GM19238 (cell line): ENCODE results near the gene RAD54L2.
A peak's percentile ranks its signal among the peaks of the same experiment; 100 is the strongest.
"Not testable (repeated sequence)": the region's sequence is repeated elsewhere in the genome, so short reads cannot be mapped to it uniquely, and the experiment has no call there.

ENCODE experiments used
- DNase-seq: peaks from one replicate; pipeline ENCODE4 v3.0.0; 2011; ENCODE audit warnings: low spot score; ENCODE audit not compliant: insufficient read length

The RAD54L2 gene

GRCh38 chr3:51539291-51539941 lies 897 bp downstream of the RAD54L2 start:
- DNase-seq = peak; percentile 32

DNA sequence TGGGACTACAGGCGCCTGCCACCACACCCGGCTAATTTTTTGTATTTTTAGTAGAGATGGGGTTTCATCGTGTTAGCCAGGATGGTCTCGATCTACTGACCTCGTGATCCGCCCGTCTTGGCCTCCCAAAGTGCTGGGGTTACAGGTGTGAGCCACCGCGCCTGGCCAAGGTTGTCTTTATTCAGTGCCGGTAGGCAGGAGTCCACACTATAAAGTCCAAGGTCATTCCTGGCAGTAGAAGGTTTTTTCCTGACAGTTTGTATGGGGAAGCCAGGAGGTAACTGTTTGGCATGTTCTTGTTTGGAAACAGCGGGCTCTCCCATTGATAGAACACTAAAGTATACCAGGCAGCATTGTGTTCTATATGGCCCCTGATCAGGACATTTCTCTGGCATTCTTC lies 4.1 kb downstream of the RAD54L2 start:
- not testable (repeated sequence) for DNase-seq

- DNase-seq = no peak
Measured at GRCh38 chr3:51544011-51544775, 5.7 kb downstream of the RAD54L2 start.

GRCh38 chr3:51547274-51547673 lies 8.8 kb downstream of the RAD54L2 start:
- no peak for DNase-seq

DNA sequence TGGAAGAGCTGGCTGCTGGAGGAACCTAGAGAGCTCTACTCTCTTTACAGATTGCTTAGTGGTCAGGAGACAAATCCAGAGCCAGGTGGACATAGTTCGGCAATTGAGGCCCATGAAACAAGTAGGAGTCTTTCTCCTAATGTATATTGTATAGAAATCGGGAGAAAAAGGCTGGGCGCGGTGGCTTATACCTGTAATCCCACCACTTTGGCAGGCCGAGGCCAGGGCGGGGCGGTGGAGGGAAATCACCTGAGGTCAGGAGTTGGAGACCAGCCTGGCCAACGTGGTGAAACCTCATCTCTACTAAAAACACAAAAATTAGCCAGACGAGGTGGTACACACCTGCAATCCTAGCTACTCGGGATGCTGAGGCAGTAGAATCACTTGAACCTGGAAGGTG lies 10.8 kb downstream of the RAD54L2 start:
- no peak for DNase-seq

- no peak for DNase-seq
Measured at GRCh38 chr3:51550080-51550819, 11.7 kb downstream of the RAD54L2 start.

DNA sequence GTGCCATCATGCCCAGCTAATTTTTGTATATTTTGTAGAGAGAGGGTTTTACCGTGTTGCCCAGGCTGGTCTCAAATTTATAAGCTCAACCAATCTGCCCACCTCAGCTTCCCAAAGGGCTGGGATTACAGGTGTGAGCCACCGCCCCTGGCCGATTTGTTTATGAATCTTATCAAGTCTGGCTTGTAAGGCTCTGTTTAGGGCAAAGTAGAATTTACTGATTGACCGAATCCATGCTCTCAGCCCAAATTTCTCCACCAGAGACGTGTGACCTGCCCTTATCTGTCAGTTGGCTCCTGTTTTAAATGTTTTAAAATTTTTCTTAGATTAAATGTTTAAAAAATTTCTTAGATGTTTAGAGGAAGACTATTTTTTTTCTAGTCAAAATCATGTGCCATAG lies 19.5 kb downstream of the RAD54L2 start:
- DNase-seq = no peak

DNA sequence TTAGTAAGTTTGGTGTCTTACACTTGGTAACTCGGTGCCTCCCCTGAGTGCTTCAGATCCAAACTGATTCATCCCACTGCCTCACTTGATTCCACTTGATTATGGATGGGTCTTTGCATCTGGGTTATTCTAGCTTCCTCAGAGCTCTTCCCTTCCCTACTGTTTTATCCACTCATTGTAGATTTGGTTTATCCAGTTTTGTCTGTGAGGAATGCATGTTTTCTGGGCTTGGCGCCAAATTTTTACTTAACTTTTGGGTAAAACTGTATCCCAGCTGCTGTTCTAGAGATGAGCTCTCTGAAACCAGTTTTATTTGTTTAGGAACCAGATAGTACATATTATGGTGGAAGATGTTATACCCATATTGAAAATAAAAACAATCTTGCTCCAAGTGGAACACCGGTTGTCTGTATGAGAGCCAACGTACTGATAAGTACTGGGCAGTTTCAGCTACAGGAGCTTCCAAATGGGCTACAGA lies 20.9 kb downstream of the RAD54L2 start:
- no peak for DNase-seq

- no peak for DNase-seq
Measured at GRCh38 chr3:51559961-51560360, 21.4 kb downstream of the RAD54L2 start.

DNA sequence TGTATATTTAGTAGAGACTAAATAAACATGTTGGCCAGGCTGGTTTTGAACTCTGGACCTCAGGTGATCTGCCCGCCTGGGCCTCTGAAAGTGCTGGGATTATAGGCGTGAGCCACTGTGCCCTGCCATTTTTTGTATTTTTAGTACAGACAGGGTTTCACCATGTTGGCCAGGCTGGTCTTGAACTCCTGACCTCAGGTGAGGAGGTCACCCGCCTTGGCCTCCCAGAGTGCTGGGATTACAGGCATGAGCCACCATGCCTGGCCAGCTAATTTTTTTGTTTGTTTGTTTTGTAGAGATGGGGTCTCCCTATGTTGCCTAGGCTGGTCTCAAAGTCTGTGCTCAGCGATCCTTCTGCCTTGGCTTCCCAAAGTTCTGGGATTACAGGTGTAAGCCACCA lies 23.9 kb downstream of the RAD54L2 start:
- not testable (repeated sequence) for DNase-seq

GRCh38 chr3:51568036-51568435 lies 29.5 kb downstream of the RAD54L2 start:
- DNase-seq = no peak

- no peak for DNase-seq
Measured at GRCh38 chr3:51568996-51569395, 30.5 kb downstream of the RAD54L2 start.

GRCh38 chr3:51578238-51578637 lies 39.7 kb downstream of the RAD54L2 start:
- no peak for DNase-seq

GRCh38 chr3:51580418-51580817 lies 41.9 kb downstream of the RAD54L2 start:
- DNase-seq = no peak

GRCh38 chr3:51581524-51581923 lies 43.0 kb downstream of the RAD54L2 start:
- DNase-seq = no peak

GRCh38 chr3:51585197-51585596 lies 46.7 kb downstream of the RAD54L2 start:
- no peak for DNase-seq

DNA sequence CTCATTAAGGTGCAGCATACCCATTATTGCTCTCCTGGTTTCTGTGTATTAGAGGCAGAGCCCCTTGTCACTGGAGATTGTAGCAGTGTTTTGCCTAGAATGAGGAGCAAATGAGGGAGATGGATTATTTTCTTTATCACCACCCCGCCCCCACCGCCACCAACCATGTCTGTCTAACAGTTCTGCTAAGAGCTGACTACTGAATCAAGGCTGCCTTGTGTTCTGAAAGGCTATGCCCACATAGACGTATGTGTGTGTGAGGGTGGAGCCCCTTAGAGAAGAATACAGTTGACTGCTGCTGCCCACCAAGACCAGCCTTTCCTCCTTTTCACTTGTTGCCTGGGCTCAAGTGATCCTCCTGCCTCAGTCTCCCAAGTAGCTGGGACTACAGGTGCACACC lies 47.4 kb downstream of the RAD54L2 start:
- no peak for DNase-seq
